Sigmoid colon (tissue), 3 donors: ENCODE measurements around the gene F2R.

Source experiments
- POLR2A ChIP-seq, 2 donors: fragments of 450-650 bp; IDR thresholded peaks; one replicate each; pipeline ENCODE4 v1.6.1; 2016; ENCODE audit warnings: antibody characterized with exemption in 2 of 2, mild to moderate bottlenecking in 2 of 2, moderate library complexity in 2 of 2
- TF ChIP-seq, protein P1 (sequence below), 4 experiments: fragments of 450-650 bp in 3 of 4; fragments of 200-600 bp in 1 of 4; IDR thresholded peaks; one replicate each; pipeline ENCODE4 v1.5.1; 2016 to 2019; ENCODE audit warnings: antibody characterized with exemption in 4 of 4, mild to moderate bottlenecking in 3 of 4, moderate library complexity in 2 of 4

DNA sequence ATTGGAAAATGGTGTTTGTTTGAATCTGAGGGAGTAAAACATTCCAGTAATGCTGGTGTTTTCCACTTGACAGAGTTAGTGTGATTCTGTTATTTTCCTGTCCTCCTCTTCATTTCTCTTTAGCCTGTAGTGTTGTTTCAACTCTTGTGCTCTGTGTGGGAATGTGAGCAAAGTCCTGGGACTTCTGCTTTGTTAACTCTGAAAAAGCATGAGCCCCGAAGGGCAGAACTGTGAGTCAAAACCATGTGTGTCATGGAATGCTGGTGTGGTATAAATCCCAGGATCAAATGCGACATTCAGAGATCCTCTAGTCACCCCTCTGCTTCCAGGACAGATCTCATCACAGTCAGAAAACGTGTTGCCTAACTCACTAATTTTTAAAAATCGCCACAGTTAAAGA is 8.9 kb downstream of the F2R start:
- no peak for TF ChIP-seq POLR2A (IDR thresholded peaks at IDR 0.05)
- TF ChIP-seq, protein P1, sequence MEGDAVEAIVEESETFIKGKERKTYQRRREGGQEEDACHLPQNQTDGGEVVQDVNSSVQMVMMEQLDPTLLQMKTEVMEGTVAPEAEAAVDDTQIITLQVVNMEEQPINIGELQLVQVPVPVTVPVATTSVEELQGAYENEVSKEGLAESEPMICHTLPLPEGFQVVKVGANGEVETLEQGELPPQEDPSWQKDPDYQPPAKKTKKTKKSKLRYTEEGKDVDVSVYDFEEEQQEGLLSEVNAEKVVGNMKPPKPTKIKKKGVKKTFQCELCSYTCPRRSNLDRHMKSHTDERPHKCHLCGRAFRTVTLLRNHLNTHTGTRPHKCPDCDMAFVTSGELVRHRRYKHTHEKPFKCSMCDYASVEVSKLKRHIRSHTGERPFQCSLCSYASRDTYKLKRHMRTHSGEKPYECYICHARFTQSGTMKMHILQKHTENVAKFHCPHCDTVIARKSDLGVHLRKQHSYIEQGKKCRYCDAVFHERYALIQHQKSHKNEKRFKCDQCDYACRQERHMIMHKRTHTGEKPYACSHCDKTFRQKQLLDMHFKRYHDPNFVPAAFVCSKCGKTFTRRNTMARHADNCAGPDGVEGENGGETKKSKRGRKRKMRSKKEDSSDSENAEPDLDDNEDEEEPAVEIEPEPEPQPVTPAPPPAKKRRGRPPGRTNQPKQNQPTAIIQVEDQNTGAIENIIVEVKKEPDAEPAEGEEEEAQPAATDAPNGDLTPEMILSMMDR (IDR thresholded peaks at IDR 0.05): no peak
